ENCODE results near the gene SPDYE17.
"Not testable (repeated sequence)": the region's sequence is repeated elsewhere in the genome, so short reads cannot be mapped to it uniquely, and the experiment has no call there.

Gene SPDYE17

GRCh38 chr7:77010074-77010680 is 22.0 kb downstream of the SPDYE17 start:
- H3K36me3 ChIP-seq (ENCODE audit: control insufficient read depth, insufficient read depth, low read length); H3K9me3 ChIP-seq (ENCODE audit: control insufficient read depth, insufficient read depth, low read length); DNase-seq (ENCODE audit: low read depth, low spot score); H3K27me3 ChIP-seq (ENCODE audit: control insufficient read depth, insufficient read depth, low read length); H3K4me3 ChIP-seq (ENCODE audit: low read length); H3K27ac ChIP-seq (ENCODE audit: low read length); H3K4me1 ChIP-seq (ENCODE audit: control insufficient read depth, insufficient read depth, low read length): not testable (repeated sequence)
- no CpG with 5 or more reads among the region's 16 CpGs for WGBS (ENCODE audit: insufficient coverage, insufficient read length)

- WGBS (ENCODE audit: insufficient coverage, insufficient read length), result no CpG with 5 or more reads among the region's 10 CpGs
- H3K36me3 ChIP-seq (ENCODE audit: control insufficient read depth, insufficient read depth, low read length), result not testable (repeated sequence)
Measured at GRCh38 chr7:77008000-77008399, 24.2 kb downstream of the SPDYE17 start.

GRCh38 chr7:77006127-77007110 is 25.7 kb downstream of the SPDYE17 start:
- H3K4me1 ChIP-seq (ENCODE audit: control insufficient read depth, insufficient read depth, low read length); H3K27me3 ChIP-seq (ENCODE audit: control insufficient read depth, insufficient read depth, low read length); H3K27ac ChIP-seq (ENCODE audit: low read length); H3K36me3 ChIP-seq (ENCODE audit: control insufficient read depth, insufficient read depth, low read length); H3K9me3 ChIP-seq (ENCODE audit: control insufficient read depth, insufficient read depth, low read length); H3K4me3 ChIP-seq (ENCODE audit: low read length); DNase-seq (ENCODE audit: low read depth, low spot score): not testable (repeated sequence)
- no CpG with 5 or more reads among the region's 22 CpGs for WGBS (ENCODE audit: insufficient coverage, insufficient read length)

More at GRCh38 chr7:77008000-77008399, 24.2 kb downstream of the SPDYE17 start:
- H3K4me1 ChIP-seq (ENCODE audit: control insufficient read depth, insufficient read depth, low read length); H3K27ac ChIP-seq (ENCODE audit: low read length); H3K9me3 ChIP-seq (ENCODE audit: control insufficient read depth, insufficient read depth, low read length); H3K4me3 ChIP-seq (ENCODE audit: low read length); H3K27me3 ChIP-seq (ENCODE audit: control insufficient read depth, insufficient read depth, low read length); DNase-seq (ENCODE audit: low read depth, low spot score): not testable (repeated sequence)

- H3K27ac ChIP-seq (ENCODE audit: low read length); H3K27me3 ChIP-seq (ENCODE audit: control insufficient read depth, insufficient read depth, low read length); H3K9me3 ChIP-seq (ENCODE audit: control insufficient read depth, insufficient read depth, low read length); DNase-seq (ENCODE audit: low read depth, low spot score); H3K4me1 ChIP-seq (ENCODE audit: control insufficient read depth, insufficient read depth, low read length); H3K4me3 ChIP-seq (ENCODE audit: low read length); H3K36me3 ChIP-seq (ENCODE audit: control insufficient read depth, insufficient read depth, low read length): not testable (repeated sequence)
- no CpG with 5 or more reads among the region's 27 CpGs for WGBS (ENCODE audit: insufficient coverage, insufficient read length)
Measured at GRCh38 chr7:77005461-77006057, 26.6 kb downstream of the SPDYE17 start.

GRCh38 chr7:77004151-77004550 is 28.0 kb downstream of the SPDYE17 start:
- not testable (repeated sequence) for H3K4me1 ChIP-seq (ENCODE audit: control insufficient read depth, insufficient read depth, low read length); H3K36me3 ChIP-seq (ENCODE audit: control insufficient read depth, insufficient read depth, low read length); DNase-seq (ENCODE audit: low read depth, low spot score); H3K4me3 ChIP-seq (ENCODE audit: low read length); H3K27ac ChIP-seq (ENCODE audit: low read length); H3K9me3 ChIP-seq (ENCODE audit: control insufficient read depth, insufficient read depth, low read length); H3K27me3 ChIP-seq (ENCODE audit: control insufficient read depth, insufficient read depth, low read length)
- no CpG with 5 or more reads among the region's 18 CpGs for WGBS (ENCODE audit: insufficient coverage, insufficient read length)

GRCh38 chr7:77003241-77003640 is 28.9 kb downstream of the SPDYE17 start:
- DNase-seq (ENCODE audit: low read depth, low spot score); H3K27me3 ChIP-seq (ENCODE audit: control insufficient read depth, insufficient read depth, low read length); H3K9me3 ChIP-seq (ENCODE audit: control insufficient read depth, insufficient read depth, low read length); H3K4me1 ChIP-seq (ENCODE audit: control insufficient read depth, insufficient read depth, low read length); H3K36me3 ChIP-seq (ENCODE audit: control insufficient read depth, insufficient read depth, low read length); H3K4me3 ChIP-seq (ENCODE audit: low read length); H3K27ac ChIP-seq (ENCODE audit: low read length): not testable (repeated sequence)
- no CpG with 5 or more reads among the region's 10 CpGs for WGBS (ENCODE audit: insufficient coverage, insufficient read length)

GRCh38 chr7:77002678-77003233 is 29.4 kb downstream of the SPDYE17 start:
- H3K9me3 ChIP-seq (ENCODE audit: control insufficient read depth, insufficient read depth, low read length); H3K4me1 ChIP-seq (ENCODE audit: control insufficient read depth, insufficient read depth, low read length); DNase-seq (ENCODE audit: low read depth, low spot score); H3K4me3 ChIP-seq (ENCODE audit: low read length); H3K36me3 ChIP-seq (ENCODE audit: control insufficient read depth, insufficient read depth, low read length); H3K27me3 ChIP-seq (ENCODE audit: control insufficient read depth, insufficient read depth, low read length); H3K27ac ChIP-seq (ENCODE audit: low read length): not testable (repeated sequence)
- WGBS (ENCODE audit: insufficient coverage, insufficient read length), result no CpG with 5 or more reads among the region's 21 CpGs

- H3K36me3 ChIP-seq (ENCODE audit: control insufficient read depth, insufficient read depth, low read length); H3K4me3 ChIP-seq (ENCODE audit: low read length); DNase-seq (ENCODE audit: low read depth, low spot score); H3K4me1 ChIP-seq (ENCODE audit: control insufficient read depth, insufficient read depth, low read length); H3K9me3 ChIP-seq (ENCODE audit: control insufficient read depth, insufficient read depth, low read length); H3K27ac ChIP-seq (ENCODE audit: low read length); H3K27me3 ChIP-seq (ENCODE audit: control insufficient read depth, insufficient read depth, low read length): not testable (repeated sequence)
- no CpG with 5 or more reads among the region's 15 CpGs for WGBS (ENCODE audit: insufficient coverage, insufficient read length)
Measured at GRCh38 chr7:77002104-77002503, 30.1 kb downstream of the SPDYE17 start.

- no CpG with 5 or more reads among the region's 37 CpGs for WGBS (ENCODE audit: insufficient coverage, insufficient read length)
- H3K27ac ChIP-seq (ENCODE audit: low read length); H3K4me3 ChIP-seq (ENCODE audit: low read length); DNase-seq (ENCODE audit: low read depth, low spot score); H3K36me3 ChIP-seq (ENCODE audit: control insufficient read depth, insufficient read depth, low read length); H3K27me3 ChIP-seq (ENCODE audit: control insufficient read depth, insufficient read depth, low read length); H3K4me1 ChIP-seq (ENCODE audit: control insufficient read depth, insufficient read depth, low read length); H3K9me3 ChIP-seq (ENCODE audit: control insufficient read depth, insufficient read depth, low read length): not testable (repeated sequence)
Measured at GRCh38 chr7:76999474-77000107, 32.6 kb downstream of the SPDYE17 start.

GRCh38 chr7:76998764-76999450 is 33.3 kb downstream of the SPDYE17 start:
- no CpG with 5 or more reads among the region's 11 CpGs for WGBS (ENCODE audit: insufficient coverage, insufficient read length)
- H3K9me3 ChIP-seq (ENCODE audit: control insufficient read depth, insufficient read depth, low read length); H3K4me3 ChIP-seq (ENCODE audit: low read length); H3K27ac ChIP-seq (ENCODE audit: low read length); H3K27me3 ChIP-seq (ENCODE audit: control insufficient read depth, insufficient read depth, low read length); H3K36me3 ChIP-seq (ENCODE audit: control insufficient read depth, insufficient read depth, low read length); H3K4me1 ChIP-seq (ENCODE audit: control insufficient read depth, insufficient read depth, low read length); DNase-seq (ENCODE audit: low read depth, low spot score): not testable (repeated sequence)

Measured in iPS DF 6.9 (cell line).